LNCaP clone FGC (cell line): ENCODE results near the gene DTHD1.

ENCODE experiments used
- DNase-seq: peaks from one replicate; pipeline ENCODE4 v3.0.0-alpha.2; 2011; ENCODE audit warnings: low read depth
- H3K4me3 ChIP-seq: 2 replicates; pipeline ENCODE4 v1.5.1; 2011; ENCODE audit warnings: mild to moderate bottlenecking, low read depth, low read length, control low read depth
- CTCF ChIP-seq: IDR thresholded peaks from 2 replicates; pipeline ENCODE4 v1.5.1; 2012; ENCODE audit warnings: mild to moderate bottlenecking; ENCODE audit not compliant: control insufficient read depth, insufficient read depth; ENCODE audit errors: extremely low read depth

DTHD1 gene

GRCh38 chr4:36255577-36255976 lies 25.8 kb upstream of the DTHD1 start:
- H3K4me3 ChIP-seq: no peak overlapping the region
- no peak for TF ChIP-seq CTCF
- no peak for DNase-seq

- H3K4me3 ChIP-seq: no peak overlapping the region
- no peak for DNase-seq
- TF ChIP-seq CTCF: no peak
Measured at GRCh38 chr4:36256398-36256891, 25.0 kb upstream of the DTHD1 start.

GRCh38 chr4:36260731-36261130 lies 20.7 kb upstream of the DTHD1 start:
- H3K4me3 ChIP-seq: no peak overlapping the region
- TF ChIP-seq CTCF: no peak
- no peak for DNase-seq

- DNase-seq: no peak
- no peak overlapping the region for H3K4me3 ChIP-seq
- TF ChIP-seq CTCF: no peak
Measured at GRCh38 chr4:36264207-36264826, 17.1 kb upstream of the DTHD1 start.

- no peak for TF ChIP-seq CTCF
- DNase-seq: no peak
- H3K4me3 ChIP-seq: no peak overlapping the region
Measured at GRCh38 chr4:36267486-36268268, 13.7 kb upstream of the DTHD1 start.

GRCh38 chr4:36269101-36269500 lies 12.3 kb upstream of the DTHD1 start:
- no peak for TF ChIP-seq CTCF
- H3K4me3 ChIP-seq: no peak overlapping the region
- DNase-seq: no peak
